Measurements from ENCODE around the gene IRAK1BP1. TPM values are rescaled to one million over a fixed set of nuclear protein-coding genes. Genes with fewer than 3 reads are reported as not detected.
A peak's percentile ranks its signal among the peaks of the same experiment; 100 is the strongest.

IRAK1BP1 gene
- total and polyA plus RNA-seq, 8 donors, result 5.1 to 17.0 (median 14.8) TPM

- no peak overlapping the region for H3K27ac ChIP-seq
- no peak overlapping the region for H3K4me3 ChIP-seq
- intact Hi-C loops (cut with DNase I), result no loop called here
- peak in 1 of 4 donors; percentile 28 for DNase-seq
- no peaks in the 10 kb centered on the region for H3K27me3 ChIP-seq
- TF ChIP-seq CTCF (IDR thresholded peaks at IDR 0.05), result no peak
- no peaks in the 10 kb centered on the region for H3K36me3 ChIP-seq
- peak; percentile 74 for ATAC-seq
- H3K4me1 ChIP-seq, result no peaks in the 10 kb centered on the region
- no peaks in the 10 kb centered on the region for H3K9me3 ChIP-seq
Measured at GRCh38 chr6:78831492-78831891, 35.9 kb upstream of the IRAK1BP1 start.

DNA sequence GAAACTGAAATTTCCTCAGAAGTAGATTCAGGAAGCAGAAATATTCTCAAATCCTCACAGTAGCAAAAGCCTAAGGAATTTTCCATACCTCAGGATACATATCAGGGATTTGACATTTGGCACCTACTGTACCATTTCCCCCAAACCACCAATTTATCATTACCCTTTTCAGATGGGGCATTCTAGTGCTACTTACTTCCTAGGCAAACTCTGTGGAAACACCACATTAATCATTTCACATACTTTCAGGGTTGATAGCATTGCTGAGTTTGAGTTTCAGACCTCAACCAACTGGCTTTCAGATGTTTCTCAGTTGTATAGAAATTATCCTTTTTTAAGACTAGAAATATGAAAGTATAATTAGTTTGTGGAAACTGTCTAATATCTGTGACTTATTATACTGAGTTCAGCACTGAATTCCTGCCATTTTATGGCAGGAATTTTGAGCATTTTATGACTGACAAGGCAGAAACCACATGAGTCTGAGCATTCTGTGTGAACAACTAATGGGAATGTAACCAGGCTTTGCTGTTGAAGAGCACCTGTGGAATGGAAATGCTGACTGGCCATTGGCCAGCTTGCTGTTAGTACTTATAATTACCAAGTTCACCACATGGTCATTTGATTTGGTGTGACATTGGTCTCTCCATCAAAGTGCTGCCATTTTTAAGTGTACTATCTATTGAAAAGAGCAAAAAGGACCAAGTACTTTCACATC lies 35.1 kb upstream of the IRAK1BP1 start:
- H3K9me3 ChIP-seq, result no peaks in the 10 kb centered on the region
- DNase-seq, result no peak
- no peak for TF ChIP-seq CTCF (IDR thresholded peaks at IDR 0.05)
- H3K36me3 ChIP-seq, result no peaks in the 10 kb centered on the region
- H3K27me3 ChIP-seq, result no peaks in the 10 kb centered on the region
- H3K4me3 ChIP-seq, result no peak overlapping the region
- no peaks in the 10 kb centered on the region for H3K4me1 ChIP-seq
- intact Hi-C loops (cut with DNase I), result no loop called here
- H3K27ac ChIP-seq, result no peak overlapping the region
- ATAC-seq, result peak; percentile 54

DNA sequence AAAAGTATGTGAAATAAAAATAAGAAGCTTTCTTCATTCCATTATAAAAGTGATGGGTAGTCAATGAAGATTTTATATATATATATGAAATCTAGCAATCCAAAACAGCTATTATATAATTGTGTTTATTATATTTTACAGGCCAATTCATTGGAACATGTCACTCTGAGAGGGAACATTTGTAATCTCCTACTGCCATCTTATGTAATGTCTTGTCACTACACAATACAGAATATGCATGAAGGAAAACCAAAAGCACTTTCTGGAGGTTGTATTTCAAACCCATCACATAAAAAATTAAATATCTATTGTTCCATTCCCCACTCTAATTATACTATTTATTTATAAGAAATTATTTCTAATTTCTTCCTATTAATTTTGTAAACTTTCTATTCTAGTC lies 31.5 kb upstream of the IRAK1BP1 start:
- no peak for ATAC-seq
- H3K4me3 ChIP-seq, result no peak overlapping the region
- intact Hi-C loops (cut with DNase I), result no loop called here
- no peaks in the 10 kb centered on the region for H3K27me3 ChIP-seq
- no peaks in the 10 kb centered on the region for H3K36me3 ChIP-seq
- no peak overlapping the region for H3K27ac ChIP-seq
- no peak for DNase-seq
- no peak for TF ChIP-seq CTCF (IDR thresholded peaks at IDR 0.05)
- no peaks in the 10 kb centered on the region for H3K9me3 ChIP-seq
- H3K4me1 ChIP-seq, result no peaks in the 10 kb centered on the region

DNA sequence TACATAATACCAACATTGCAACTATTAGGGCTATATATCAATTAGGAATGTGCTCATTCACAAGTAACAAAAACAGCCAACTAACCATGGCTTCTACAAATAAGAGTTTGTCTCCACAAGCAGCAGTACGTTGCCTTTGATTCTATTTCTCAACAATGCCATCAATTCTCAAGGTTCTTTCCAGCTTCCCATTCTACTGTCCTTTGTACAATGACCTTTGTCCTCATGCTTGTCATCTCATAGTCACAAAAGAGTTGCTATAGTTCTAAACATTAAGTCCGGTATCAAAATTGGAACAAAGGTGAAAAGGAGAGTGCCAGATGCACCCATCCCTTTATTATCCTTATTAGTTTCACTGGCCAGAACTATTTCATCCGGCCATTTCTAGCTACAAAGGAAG lies 30.8 kb upstream of the IRAK1BP1 start:
- Histone ChIP-seq H3K9me3 (no peaks in the 10 kb centered on the region), H3K4me3 (no peak overlapping the region), H3K27ac (no peak overlapping the region), H3K36me3 (no peaks in the 10 kb centered on the region), H3K27me3 (no peaks in the 10 kb centered on the region), H3K4me1 (no peaks in the 10 kb centered on the region)
- no peak for TF ChIP-seq CTCF (IDR thresholded peaks at IDR 0.05)
- intact Hi-C loops (cut with DNase I), result no loop called here
- ATAC-seq (no peak), DNase-seq (no peak)

GRCh38 chr6:78841111-78841510 lies 26.2 kb upstream of the IRAK1BP1 start:
- no peak for ATAC-seq
- intact Hi-C loops (cut with DNase I), result no loop called here

More at GRCh38 chr6:78841111-78841510, 26.2 kb upstream of the IRAK1BP1 start:
- DNase-seq, result no peak
- no peak for TF ChIP-seq CTCF (IDR thresholded peaks at IDR 0.05)
- peaks cover 0 to 4% of the 10 kb centered on the region in 2 donors for H3K4me1 ChIP-seq
- no peaks in the 10 kb centered on the region for H3K36me3 ChIP-seq
- H3K27me3 ChIP-seq, result no peaks in the 10 kb centered on the region
- H3K4me3 ChIP-seq, result no peak overlapping the region
- H3K27ac ChIP-seq, result no peak overlapping the region
- H3K9me3 ChIP-seq, result no peaks in the 10 kb centered on the region
